NCI-H2107 treated with DMSO at 0.1 percent for 48 hours (cell line): ENCODE results near the gene MAPKBP1.

ENCODE experiments used
- DNase-seq: peaks from one replicate; lab custom pipeline; 2025; ENCODE audit not compliant: unreplicated experiment; lab: John Stamatoyannopoulos, UW

Gene MAPKBP1

DNA sequence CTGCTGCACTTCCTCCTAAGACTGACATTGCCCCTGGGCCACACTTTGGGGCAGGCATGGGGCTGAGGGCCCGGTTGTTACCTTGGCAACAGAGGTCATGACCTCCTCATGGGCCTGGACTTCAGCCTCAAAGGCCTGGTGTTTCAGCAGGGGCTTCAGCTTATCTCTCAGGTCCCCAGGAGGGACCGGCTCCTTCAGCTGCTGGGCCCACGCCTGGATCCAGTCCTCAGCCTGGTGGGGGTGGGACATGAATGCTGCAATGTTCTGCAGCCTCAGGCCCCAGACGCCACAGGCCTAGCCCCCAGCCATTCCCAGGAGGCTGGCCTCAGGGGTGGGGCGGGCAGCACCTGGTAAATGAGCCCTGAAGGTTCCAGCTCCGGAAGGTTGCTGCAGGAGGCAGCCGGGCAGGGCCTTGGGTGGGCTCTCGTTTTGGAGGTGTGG is 92.0 kb downstream of the MAPKBP1 start:
- DNase-seq = no peak

DNA sequence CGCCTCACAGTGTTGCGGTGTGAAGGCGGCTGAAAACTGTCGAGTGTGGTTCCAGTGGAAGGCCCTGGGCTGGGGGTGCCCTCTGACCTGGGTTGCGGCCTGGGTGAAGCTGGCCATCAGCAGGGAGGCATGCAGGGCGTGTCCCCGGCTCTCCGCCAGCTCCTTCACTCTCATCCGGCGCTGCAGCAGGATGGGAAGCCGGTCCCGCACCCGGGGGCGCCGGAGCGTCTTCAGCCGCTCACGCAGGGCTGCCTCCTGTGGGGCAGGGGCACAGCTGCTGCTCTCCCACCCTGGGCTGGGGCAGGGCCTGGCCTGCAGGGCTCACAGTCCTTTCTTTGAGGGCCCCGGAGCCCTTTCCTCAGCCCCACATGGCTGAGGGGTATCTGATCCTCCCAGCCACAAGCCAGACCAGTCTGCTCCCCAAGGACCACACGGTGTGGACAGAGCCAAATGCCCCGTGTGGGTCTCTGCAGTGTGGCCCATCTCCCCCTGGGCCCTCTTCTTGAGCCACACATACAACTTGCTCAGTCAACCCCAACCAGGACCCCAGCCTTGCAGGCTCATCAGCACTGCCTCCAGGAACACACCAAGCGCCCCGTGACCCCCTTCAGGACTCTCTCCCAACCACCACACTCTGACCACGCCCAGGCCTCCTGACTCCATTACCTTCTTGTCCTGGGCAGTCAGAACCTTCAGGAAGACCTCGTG is 92.7 kb downstream of the MAPKBP1 start:
- no peak for DNase-seq

DNA sequence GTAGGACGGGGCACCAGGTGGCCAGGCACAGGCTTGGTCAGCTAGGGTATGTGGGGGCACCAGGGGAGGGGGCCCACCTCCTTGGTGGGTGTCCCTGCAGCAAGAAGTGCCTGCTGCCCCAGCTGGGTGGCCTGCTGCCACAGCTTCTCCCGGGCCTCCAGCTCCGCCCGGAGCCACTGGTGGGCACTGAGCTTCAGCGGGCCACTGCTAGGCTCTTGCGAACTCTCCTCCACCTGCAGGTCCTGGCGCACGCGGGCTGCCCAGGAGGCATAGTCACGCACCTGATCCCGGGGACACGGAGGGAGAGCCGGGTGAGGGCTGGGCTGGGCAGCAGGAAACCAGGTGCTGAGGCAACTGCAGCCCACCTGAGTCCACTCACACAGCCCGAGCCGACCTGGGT is 94.0 kb downstream of the MAPKBP1 start:
- no peak for DNase-seq

DNA sequence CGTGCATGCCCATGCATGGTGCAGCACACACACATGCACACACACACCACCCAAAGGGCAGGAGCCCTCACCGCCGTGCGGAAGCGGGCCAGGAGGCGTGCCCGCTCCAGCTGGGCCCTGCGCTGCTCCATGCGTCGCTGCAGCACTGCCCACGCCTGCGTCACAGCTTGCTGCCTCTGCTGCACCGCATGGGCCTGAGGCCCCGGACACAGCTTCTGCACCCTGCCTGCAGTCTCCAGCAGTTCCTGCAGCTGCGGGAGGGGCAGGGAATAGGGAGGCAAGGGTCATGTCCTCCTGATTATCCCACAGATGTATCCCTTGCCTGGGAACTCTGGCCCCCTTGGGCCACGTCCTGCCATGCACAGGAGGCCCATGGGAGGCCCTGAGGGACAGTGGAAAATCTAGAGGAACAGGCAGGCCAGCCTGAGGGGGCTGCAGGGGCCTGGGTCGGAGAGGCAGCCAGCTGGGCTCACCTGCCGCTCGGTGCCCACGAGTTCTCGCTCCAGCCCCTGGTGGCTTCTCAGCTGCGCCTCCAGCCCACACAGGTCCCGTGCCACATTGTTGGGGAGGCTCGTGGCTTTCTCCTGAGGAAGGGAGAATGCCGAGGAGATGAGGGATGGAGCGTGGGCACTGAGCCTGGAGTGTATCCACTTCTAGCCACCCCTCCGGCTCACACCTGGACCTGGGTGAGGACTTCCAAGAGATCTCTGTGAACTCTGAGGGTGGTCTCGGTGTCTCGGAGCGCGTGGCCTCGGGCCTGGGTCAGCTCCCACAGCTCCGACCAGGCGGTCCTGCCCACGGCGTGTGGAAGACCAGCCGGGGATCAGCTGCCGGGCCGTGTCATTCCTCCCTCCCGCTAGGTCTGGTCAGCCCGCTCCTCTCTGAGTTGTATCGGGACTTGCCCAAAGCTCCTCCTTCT is 95.7 kb downstream of the MAPKBP1 start:
- no peak for DNase-seq

DNA sequence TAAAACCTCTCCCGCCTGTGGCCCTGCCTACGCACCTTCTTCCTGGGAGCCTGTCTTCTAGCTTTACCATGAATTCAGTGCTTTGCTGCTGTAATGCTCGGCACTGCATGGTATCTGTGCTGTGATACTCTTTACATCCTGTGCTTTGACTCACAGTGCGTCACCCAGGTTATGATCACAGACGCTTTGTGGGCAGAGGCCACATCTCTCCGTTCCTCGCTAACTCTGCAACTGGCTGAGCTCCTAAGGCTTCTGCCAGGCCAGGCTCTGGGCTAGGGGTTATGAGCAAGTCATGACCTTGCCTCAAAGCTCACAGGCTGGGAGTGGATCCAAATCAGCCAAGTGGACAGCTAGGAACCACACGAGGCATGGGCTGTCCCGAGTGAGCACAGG is 96.4 kb downstream of the MAPKBP1 start:
- no peak for DNase-seq

DNA sequence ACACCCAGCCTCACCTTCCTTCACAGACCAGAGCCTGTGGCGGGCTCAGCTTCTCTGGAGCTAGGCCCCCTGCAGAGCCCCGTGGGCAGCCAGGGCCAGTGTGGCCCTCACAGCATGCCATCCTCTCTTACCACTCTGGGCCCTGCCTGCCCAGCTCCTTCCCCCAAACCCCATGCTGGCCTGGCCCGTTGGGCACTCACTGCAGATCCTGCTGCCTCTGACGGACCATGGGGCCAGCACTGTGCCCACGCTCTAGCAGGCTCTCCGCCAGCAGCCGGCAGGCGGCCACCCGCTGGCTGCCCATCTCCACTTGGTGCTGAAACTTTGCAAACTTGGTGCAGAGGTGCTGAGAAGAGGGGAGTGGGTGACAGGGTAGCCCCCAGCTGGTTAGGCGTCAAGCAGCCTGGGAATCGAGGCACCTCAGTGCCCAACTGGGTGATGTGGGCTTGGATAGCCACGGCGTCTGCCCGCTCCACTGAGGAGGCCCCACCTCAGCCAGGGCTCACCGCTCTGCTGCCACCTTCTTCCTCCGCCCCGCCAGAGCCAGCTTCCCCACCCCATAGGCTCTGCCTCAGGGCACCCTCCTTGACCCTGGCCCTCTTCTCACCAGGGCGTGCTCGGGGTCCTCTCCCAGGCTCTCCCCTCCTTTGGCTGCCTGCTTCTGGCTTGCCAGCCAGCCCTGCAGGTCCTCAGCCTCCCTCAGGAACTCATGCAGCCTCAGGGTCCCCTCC is 97.1 kb downstream of the MAPKBP1 start:
- no peak for DNase-seq

DNA sequence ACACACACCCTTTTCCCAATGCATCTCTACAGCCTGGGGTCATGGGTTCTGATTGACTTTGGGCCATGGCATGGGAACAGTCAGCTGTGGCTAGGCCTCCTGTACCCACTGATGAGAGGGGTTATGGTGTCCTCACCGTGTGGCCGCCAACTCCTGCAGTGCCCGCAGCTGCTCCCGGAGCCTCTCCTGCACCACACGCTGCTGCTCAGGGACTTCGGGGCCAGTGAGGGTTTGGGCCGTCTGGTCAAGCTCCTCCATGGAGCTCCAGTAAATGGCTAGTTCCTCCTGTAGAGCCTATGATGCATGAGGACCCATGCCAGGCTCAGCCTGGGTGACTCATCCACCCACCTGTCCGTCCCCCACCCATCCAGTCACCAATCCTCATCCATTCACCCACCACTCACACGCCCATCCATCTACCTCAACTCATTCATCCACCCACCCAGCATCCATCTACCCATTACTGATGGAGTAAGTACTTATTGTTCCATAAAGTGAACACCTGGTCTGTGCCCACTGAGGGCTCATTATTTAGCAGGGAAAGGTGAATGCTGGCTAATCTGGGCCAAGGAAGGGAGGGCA is 98.0 kb downstream of the MAPKBP1 start:
- no peak for DNase-seq

DNA sequence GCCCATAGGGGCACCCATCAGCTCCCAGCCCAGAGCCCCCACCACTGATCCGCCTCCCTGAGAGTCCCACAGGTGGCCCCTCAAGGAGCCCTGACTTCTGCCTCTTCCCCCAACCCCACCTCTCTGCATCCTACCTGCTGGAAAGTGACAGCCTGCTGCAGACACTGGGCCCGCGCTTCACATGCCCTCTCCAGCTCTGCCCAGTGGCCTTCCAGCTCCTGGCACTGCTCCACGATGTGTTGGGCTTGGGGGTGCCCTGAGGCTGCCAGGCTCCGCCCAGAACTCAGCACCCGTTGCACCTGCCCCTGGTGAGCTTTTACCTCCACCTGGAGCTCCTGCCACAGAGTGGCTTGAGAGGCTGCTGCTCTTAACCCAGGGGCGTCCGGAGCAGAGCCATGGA is 99.4 kb downstream of the MAPKBP1 start:
- peak; percentile 54 for DNase-seq

DNA sequence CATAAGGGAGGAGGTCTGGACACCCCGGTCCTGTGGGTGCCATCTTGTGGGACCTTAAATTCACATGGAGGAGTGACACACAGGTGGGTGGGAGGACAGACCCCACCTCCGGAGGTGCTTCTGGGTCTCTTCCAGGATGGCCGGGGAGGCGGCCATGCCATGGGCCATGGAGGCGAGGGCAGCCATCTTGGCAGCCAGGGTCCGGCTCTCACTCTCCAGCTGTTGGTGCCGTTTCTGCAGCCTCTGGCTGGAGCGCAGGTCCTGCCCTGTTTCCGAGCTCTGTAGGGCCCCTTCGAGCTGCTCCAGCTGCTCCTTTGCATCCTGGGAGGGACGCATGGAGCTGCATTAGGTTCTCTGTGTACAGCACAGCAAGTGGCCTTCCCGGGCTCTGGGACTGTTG is 100.5 kb downstream of the MAPKBP1 start:
- DNase-seq = no peak

DNA sequence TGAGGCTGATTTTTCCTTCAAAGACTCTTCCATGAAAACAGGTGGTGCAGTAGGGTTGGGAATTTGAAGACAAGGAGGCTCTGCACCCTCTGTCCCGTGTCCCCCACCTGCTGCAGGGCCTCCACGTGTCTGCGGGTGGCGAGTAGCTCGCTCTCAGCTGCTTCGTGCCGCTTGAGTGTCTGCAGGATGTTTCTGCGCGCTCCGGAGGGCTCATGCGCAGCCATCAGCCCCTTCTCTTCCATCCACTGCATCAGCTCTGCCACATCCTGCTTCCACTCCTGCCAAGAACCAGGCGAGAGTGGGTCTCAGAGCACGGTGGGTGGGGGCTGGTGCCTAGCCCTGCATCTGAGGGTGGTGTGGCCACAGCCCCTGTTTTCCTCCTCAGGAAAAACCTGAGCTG is 101.7 kb downstream of the MAPKBP1 start:
- no peak for DNase-seq

DNA sequence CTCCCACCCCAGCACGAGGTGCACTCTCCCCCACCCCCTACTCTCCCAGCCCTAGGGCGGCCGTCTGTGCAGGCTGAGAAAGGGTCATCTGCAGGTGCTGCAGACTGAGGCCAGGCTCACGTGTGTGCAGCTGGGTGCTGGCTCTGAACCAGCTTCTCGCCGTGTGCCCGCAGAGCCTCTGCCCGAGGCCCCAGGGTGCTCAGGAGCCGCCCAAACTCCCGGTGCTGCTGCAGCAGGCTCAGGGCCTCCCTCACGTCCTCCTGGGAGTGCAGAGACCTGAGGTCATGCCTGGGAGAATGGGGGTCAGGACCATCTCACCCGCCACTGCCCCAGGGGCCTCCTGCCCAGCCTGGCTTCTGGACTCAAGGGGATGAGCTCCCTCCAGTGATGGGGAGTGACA is 102.4 kb downstream of the MAPKBP1 start:
- DNase-seq = no peak
